MM.1S (cell line): Measurements from ENCODE around the gene MUC5B.

ENCODE experiments used
- DNase-seq: peaks from one replicate; pipeline ENCODE4 v3.0.0-alpha.2; 2015
- H2AFZ ChIP-seq: fragments of 300-600 bp; sonication (generic); 2 replicates; pipeline ENCODE4 v1.6.0; 2016; ENCODE audit warnings: antibody characterized with exemption, low read length
- H3F3A ChIP-seq: fragments of 300-600 bp; sonication (generic); 2 replicates; pipeline ENCODE4 v1.6.1; 2016; ENCODE audit warnings: mild to moderate bottlenecking, antibody characterized with exemption, low read length, moderate library complexity, mixed read lengths; ENCODE audit not compliant: insufficient read depth
- H3K27ac ChIP-seq: fragments of 300-600 bp; sonication (generic); 2 replicates; pipeline ENCODE4 v1.5.1; 2016; ENCODE audit warnings: mild to moderate bottlenecking, low read length
- H3K27me3 ChIP-seq: fragments of 300-600 bp; sonication (generic); replicated peaks from 2 replicates; pipeline ENCODE4 v1.6.0; 2016; ENCODE audit warnings: low read length; ENCODE audit not compliant: insufficient read depth
- H3K36me3 ChIP-seq: fragments of 300-600 bp; sonication (generic); replicated peaks from 2 replicates; pipeline ENCODE4 v1.6.1; 2016; ENCODE audit warnings: mild to moderate bottlenecking, low read length, mixed read lengths; ENCODE audit not compliant: insufficient read depth
- H3K4me1 ChIP-seq: fragments of 300-600 bp; sonication (generic); 2 replicates; pipeline ENCODE4 v1.6.1; 2016; ENCODE audit warnings: low read length, mixed read lengths
- H3K4me2 ChIP-seq: fragments of 300-600 bp; sonication (generic); 2 replicates; pipeline ENCODE4 v1.6.0; 2016; ENCODE audit warnings: low read depth, low read length
- H3K4me3 ChIP-seq: fragments of 300-600 bp; sonication (generic); 2 replicates; pipeline ENCODE4 v1.5.1; 2016; ENCODE audit warnings: low read length, mixed read lengths
- H3K79me2 ChIP-seq: fragments of 300-600 bp; sonication (generic); 2 replicates; pipeline ENCODE4 v1.6.1; 2016; ENCODE audit warnings: mixed run types, low read length, mixed read lengths
- H3K9ac ChIP-seq: fragments of 300-600 bp; sonication (generic); 2 replicates; pipeline ENCODE4 v1.6.1; 2016; ENCODE audit warnings: low read length, mixed read lengths
- H3K9me2 ChIP-seq: fragments of 300-600 bp; sonication (generic); replicated peaks from 2 replicates; pipeline ENCODE4 v1.6.1; 2016; ENCODE audit warnings: mild to moderate bottlenecking, low read length, mixed read lengths; ENCODE audit not compliant: insufficient read depth
- H3K9me3 ChIP-seq: fragments of 300-600 bp; sonication (generic); replicated peaks from 2 replicates; pipeline ENCODE4 v1.6.1; 2016; ENCODE audit warnings: mild to moderate bottlenecking, low read length, mixed read lengths; ENCODE audit not compliant: insufficient read depth
- H4K20me1 ChIP-seq: fragments of 300-600 bp; sonication (generic); 2 replicates; pipeline ENCODE4 v1.6.1; 2016; ENCODE audit warnings: mild to moderate bottlenecking, low read length, moderate library complexity, mixed read lengths; ENCODE audit not compliant: insufficient read depth
- EZH2 ChIP-seq: fragments of 300-600 bp; sonication (generic); optimal IDR thresholded peaks from 2 replicates; pipeline ENCODE3; 2017; ENCODE audit warnings: low read depth, mild to moderate bottlenecking, antibody characterized with exemption, low read length, mixed read lengths
- EZH2phosphoT487 ChIP-seq: fragments of 300-600 bp; sonication (generic); IDR thresholded peaks from 2 replicates; pipeline ENCODE4 v1.6.1; 2018; ENCODE audit warnings: antibody characterized with exemption, low read length
- TF ChIP-seq, protein P1 (sequence below): fragments of 300-600 bp; sonication (generic); IDR thresholded peaks from 2 replicates; pipeline ENCODE4 v1.5.1; 2016; ENCODE audit warnings: antibody characterized with exemption, low read length, mixed read lengths

MUC5B gene

DNA sequence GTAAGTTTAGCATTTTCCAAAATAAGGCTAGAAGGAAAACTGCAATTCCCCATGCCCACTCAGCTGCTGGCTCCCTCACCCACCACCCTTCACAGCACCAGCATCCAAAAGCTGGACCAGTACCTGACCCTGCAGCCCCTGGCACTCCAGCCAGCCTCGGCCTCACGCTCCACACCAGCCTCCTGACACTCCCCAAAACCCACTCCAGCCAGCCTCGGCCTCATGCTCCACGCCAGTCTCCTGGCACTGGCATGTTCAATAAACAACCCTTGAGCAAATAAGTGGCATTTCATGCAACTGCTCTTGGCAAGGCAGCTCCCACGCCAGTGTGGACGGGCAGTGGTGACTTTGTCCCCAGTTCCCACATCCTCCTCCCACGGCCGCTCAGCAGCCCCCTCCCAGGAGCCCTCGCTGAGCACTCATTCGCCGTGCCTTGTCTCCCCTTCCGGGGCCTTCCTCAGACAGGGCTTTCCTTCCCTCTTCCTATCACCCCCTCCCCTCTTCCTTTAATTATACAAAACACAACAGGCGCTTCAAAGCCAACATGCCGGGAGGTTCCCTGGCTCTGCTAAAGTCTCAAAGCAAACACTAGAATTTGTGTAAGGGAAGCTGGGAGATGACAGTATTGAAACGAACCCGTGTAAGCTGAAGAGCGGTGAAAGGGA lies 79.7 kb downstream of the MUC5B start:
- H3K36me3 ChIP-seq: no peaks in the 10 kb centered on the region

GRCh38 chr11:1303126-1303821 lies 80.4 kb downstream of the MUC5B start:
- no peak for DNase-seq
- H3K36me3 ChIP-seq: no peaks in the 10 kb centered on the region
- H3K27ac ChIP-seq: no peak overlapping the region
- no peak overlapping the region for H3K4me3 ChIP-seq
- no peaks in the 10 kb centered on the region for H3K9me3 ChIP-seq
- peaks cover 98% of the 10 kb centered on the region for H3K79me2 ChIP-seq
- H3K9me2 ChIP-seq: no peaks in the 10 kb centered on the region
- no peak overlapping the region for H2AFZ ChIP-seq
- TF ChIP-seq, protein P1, sequence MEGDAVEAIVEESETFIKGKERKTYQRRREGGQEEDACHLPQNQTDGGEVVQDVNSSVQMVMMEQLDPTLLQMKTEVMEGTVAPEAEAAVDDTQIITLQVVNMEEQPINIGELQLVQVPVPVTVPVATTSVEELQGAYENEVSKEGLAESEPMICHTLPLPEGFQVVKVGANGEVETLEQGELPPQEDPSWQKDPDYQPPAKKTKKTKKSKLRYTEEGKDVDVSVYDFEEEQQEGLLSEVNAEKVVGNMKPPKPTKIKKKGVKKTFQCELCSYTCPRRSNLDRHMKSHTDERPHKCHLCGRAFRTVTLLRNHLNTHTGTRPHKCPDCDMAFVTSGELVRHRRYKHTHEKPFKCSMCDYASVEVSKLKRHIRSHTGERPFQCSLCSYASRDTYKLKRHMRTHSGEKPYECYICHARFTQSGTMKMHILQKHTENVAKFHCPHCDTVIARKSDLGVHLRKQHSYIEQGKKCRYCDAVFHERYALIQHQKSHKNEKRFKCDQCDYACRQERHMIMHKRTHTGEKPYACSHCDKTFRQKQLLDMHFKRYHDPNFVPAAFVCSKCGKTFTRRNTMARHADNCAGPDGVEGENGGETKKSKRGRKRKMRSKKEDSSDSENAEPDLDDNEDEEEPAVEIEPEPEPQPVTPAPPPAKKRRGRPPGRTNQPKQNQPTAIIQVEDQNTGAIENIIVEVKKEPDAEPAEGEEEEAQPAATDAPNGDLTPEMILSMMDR: no peak
- TF ChIP-seq EZH2phosphoT487 (no peak), EZH2 (no peak)
- no peaks in the 10 kb centered on the region for H3F3A ChIP-seq
- H3K4me2 ChIP-seq: no peak overlapping the region
- no peaks in the 10 kb centered on the region for H3K27me3 ChIP-seq
- no peaks in the 10 kb centered on the region for H3K4me1 ChIP-seq
- H4K20me1 ChIP-seq: no peaks in the 10 kb centered on the region
- no peak overlapping the region for H3K9ac ChIP-seq

More for the DNA sequence above, 79.7 kb downstream of the MUC5B start:
- no peaks in the 10 kb centered on the region for H4K20me1 ChIP-seq
- H3K9ac ChIP-seq: no peak overlapping the region
- H3K4me3 ChIP-seq: no peak overlapping the region
- H3K79me2 ChIP-seq: peaks cover 98% of the 10 kb centered on the region
- no peak overlapping the region for H2AFZ ChIP-seq
- H3K9me3 ChIP-seq: no peaks in the 10 kb centered on the region
- H3K9me2 ChIP-seq: no peaks in the 10 kb centered on the region
- H3K27me3 ChIP-seq: no peaks in the 10 kb centered on the region
- no peak for TF ChIP-seq EZH2phosphoT487
- TF ChIP-seq, protein P1: no peak
- no peak for TF ChIP-seq EZH2
- H3K27ac ChIP-seq: no peak overlapping the region
- no peaks in the 10 kb centered on the region for H3F3A ChIP-seq
- no peak for DNase-seq
- H3K4me2 ChIP-seq: no peak overlapping the region
- H3K4me1 ChIP-seq: no peaks in the 10 kb centered on the region

DNA sequence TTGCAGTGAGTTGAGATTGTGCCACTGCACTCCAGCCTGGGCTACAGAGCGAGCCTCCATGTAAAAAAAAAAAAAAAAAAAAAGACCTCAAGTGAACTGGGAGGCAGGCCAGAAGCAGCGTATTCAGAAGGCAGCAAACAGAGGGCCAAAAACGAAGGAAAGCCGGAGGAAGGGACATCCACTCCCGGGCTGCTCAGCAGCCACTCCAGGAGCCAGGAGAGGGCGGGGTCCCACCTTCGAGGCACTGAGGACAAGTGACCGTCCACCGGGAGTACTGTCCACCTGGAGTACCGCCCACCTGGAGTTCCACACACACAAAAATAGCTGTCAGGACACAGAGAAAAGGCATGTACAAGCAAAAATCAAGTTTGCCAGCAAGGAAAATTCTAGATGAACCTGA lies 81.1 kb downstream of the MUC5B start:
- no peaks in the 10 kb centered on the region for H3K9me2 ChIP-seq
- peaks cover 98% of the 10 kb centered on the region for H3K79me2 ChIP-seq
- no peaks in the 10 kb centered on the region for H3F3A ChIP-seq
- DNase-seq: no peak
- H4K20me1 ChIP-seq: no peaks in the 10 kb centered on the region
- no peak overlapping the region for H3K27ac ChIP-seq
- no peaks in the 10 kb centered on the region for H3K9me3 ChIP-seq
- no peak overlapping the region for H3K9ac ChIP-seq
- no peak for TF ChIP-seq EZH2phosphoT487
- TF ChIP-seq EZH2: no peak
- TF ChIP-seq, protein P1: no peak
- no peak overlapping the region for H3K4me3 ChIP-seq
- no peak overlapping the region for H3K4me2 ChIP-seq
- H3K4me1 ChIP-seq: no peaks in the 10 kb centered on the region
- no peaks in the 10 kb centered on the region for H3K36me3 ChIP-seq
- no peaks in the 10 kb centered on the region for H3K27me3 ChIP-seq
- no peak overlapping the region for H2AFZ ChIP-seq
